IMR-90 (cell line): ENCODE data around the gene HYDIN.

Experiments used
- CEBPB ChIP-seq: IDR thresholded peaks from 2 replicates; pipeline ENCODE4 v1.6.1; 2012; ENCODE audit warnings: low read depth, low read length, improper control_type of control experiment
- MAFK ChIP-seq: IDR thresholded peaks from 2 replicates; pipeline ENCODE4 v1.6.1; 2012; ENCODE audit warnings: low read depth, low read length, improper control_type of control experiment
- MAZ ChIP-seq: IDR thresholded peaks from 2 replicates; pipeline ENCODE4 v1.6.1; 2012; ENCODE audit warnings: low read depth, mild to moderate bottlenecking, low read length, improper control_type of control experiment, moderate library complexity, borderline replicate concordance
- MXI1 ChIP-seq: IDR thresholded peaks from 2 replicates; pipeline ENCODE4 v1.6.1; 2012; ENCODE audit warnings: low read depth, mild to moderate bottlenecking, low read length, moderate library complexity, borderline replicate concordance
- NFE2L2 ChIP-seq: fragments of 150-350 bp; IDR thresholded peaks from 2 replicates; pipeline ENCODE4 v1.6.1; 2016; ENCODE audit warnings: low read depth, mild to moderate bottlenecking, low read length
- POLR2A ChIP-seq: IDR thresholded peaks from 2 replicates; pipeline ENCODE4 v1.6.1; 2012; ENCODE audit warnings: mild to moderate bottlenecking, low read depth, low read length
- RCOR1 ChIP-seq: IDR thresholded peaks from 2 replicates; pipeline ENCODE4 v1.6.1; 2012; ENCODE audit warnings: mild to moderate bottlenecking, low read length, improper control_type of control experiment; ENCODE audit not compliant: insufficient replicate concordance
- RFX5 ChIP-seq: IDR thresholded peaks from 2 replicates; pipeline ENCODE4 v1.8.0; 2012; ENCODE audit warnings: low read depth, mild to moderate bottlenecking, low read length, moderate library complexity
- SMC3 ChIP-seq: fragments of 150-350 bp; IDR thresholded peaks from 2 replicates; pipeline ENCODE4 v1.6.1; 2016; ENCODE audit warnings: low read depth, mild to moderate bottlenecking, antibody characterized with exemption, low read length, moderate library complexity
- TF ChIP-seq, protein P1 (sequence below): fragments of 150-350 bp; IDR thresholded peaks from 2 replicates; pipeline ENCODE4 v1.6.1; 2017; ENCODE audit warnings: mild to moderate bottlenecking, antibody characterized with exemption, low read length, low read depth
- TF ChIP-seq, protein P2 (sequence below): conservative IDR thresholded peaks from 2 replicates; pipeline ENCODE4 v1.5.1; 2012; ENCODE audit warnings: mild to moderate bottlenecking, low read depth, low read length, improper control_type of control experiment

DNA sequence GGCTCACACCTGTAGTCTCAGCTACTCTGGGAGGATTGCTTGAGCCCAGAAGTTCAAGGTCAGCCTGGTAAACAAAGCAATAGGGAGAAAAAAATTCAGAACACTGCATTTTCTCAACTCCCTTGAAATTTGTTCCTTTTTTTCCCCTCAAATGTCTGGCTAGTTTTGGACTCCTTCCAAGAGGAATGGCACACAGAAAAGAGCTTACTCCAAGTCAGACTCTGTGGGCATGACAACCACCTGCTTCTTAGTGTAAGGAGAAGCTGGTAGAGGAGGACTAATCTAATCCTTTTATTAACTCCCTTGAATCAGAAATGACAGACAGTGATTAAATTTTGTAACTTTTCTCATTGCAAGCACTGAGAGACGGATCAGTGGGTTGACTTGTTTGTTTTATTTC is 27.9 kb upstream of the HYDIN start:
- TF ChIP-seq, protein P1, sequence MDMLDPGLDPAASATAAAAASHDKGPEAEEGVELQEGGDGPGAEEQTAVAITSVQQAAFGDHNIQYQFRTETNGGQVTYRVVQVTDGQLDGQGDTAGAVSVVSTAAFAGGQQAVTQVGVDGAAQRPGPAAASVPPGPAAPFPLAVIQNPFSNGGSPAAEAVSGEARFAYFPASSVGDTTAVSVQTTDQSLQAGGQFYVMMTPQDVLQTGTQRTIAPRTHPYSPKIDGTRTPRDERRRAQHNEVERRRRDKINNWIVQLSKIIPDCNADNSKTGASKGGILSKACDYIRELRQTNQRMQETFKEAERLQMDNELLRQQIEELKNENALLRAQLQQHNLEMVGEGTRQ = no peak
- no peak for TF ChIP-seq RCOR1
- TF ChIP-seq, protein P2, sequence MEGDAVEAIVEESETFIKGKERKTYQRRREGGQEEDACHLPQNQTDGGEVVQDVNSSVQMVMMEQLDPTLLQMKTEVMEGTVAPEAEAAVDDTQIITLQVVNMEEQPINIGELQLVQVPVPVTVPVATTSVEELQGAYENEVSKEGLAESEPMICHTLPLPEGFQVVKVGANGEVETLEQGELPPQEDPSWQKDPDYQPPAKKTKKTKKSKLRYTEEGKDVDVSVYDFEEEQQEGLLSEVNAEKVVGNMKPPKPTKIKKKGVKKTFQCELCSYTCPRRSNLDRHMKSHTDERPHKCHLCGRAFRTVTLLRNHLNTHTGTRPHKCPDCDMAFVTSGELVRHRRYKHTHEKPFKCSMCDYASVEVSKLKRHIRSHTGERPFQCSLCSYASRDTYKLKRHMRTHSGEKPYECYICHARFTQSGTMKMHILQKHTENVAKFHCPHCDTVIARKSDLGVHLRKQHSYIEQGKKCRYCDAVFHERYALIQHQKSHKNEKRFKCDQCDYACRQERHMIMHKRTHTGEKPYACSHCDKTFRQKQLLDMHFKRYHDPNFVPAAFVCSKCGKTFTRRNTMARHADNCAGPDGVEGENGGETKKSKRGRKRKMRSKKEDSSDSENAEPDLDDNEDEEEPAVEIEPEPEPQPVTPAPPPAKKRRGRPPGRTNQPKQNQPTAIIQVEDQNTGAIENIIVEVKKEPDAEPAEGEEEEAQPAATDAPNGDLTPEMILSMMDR = no peak
- TF ChIP-seq MAZ = no peak
- TF ChIP-seq POLR2A = no peak
- no peak for TF ChIP-seq NFE2L2
- no peak for TF ChIP-seq MAFK
- TF ChIP-seq MXI1 = no peak
- TF ChIP-seq SMC3 = no peak
- no peak for TF ChIP-seq CEBPB
- no peak for TF ChIP-seq RFX5
